D341Med (cell line): ENCODE results near the gene SDHAF1.
"Not testable (repeated sequence)": the region's sequence is repeated elsewhere in the genome, so short reads cannot be mapped to it uniquely, and the experiment has no call there.

Source experiments
- DNase-seq: peaks from one replicate; pipeline ENCODE4 v3.0.0; 2012; ENCODE audit warnings: low spot score

SDHAF1 gene

GRCh38 chr19:36014012-36014924 is 19.3 kb downstream of the SDHAF1 start, which contains the start of gene ALKBH6:
TSS of gene ALKBH6 (minus strand) at chr19:36014213. CDS start at chr19:36013397, 816 bp downstream.
- DNase-seq: peak; percentile 99

GRCh38 chr19:36019061-36019670 is 24.2 kb downstream of the SDHAF1 start:
- DNase-seq: no peak

- no peak for DNase-seq
These were observed 28.4 kb downstream of the SDHAF1 start for GRCh38 chr19:36023432-36023831.

GRCh38 chr19:36025541-36025940 is 30.6 kb downstream of the SDHAF1 start:
- no peak for DNase-seq

- DNase-seq: no peak
These were observed 31.3 kb downstream of the SDHAF1 start for GRCh38 chr19:36026091-36026876.

GRCh38 chr19:36027696-36028095 is 32.7 kb downstream of the SDHAF1 start:
- no peak for DNase-seq

- no peak for DNase-seq
These were observed 33.5 kb downstream of the SDHAF1 start for GRCh38 chr19:36028313-36029041.

- DNase-seq: no peak
These were observed 35.5 kb downstream of the SDHAF1 start for GRCh38 chr19:36030264-36031148.

- DNase-seq: no peak
These were observed 36.3 kb downstream of the SDHAF1 start for GRCh38 chr19:36031308-36031707.

- DNase-seq: no peak
These were observed 37.5 kb downstream of the SDHAF1 start, which contains the start of gene CLIP3 for GRCh38 chr19:36032251-36033104. TSS of gene CLIP3 (minus strand) at chr19:36032873. CDS start at chr19:36032357, 516 bp downstream.

GRCh38 chr19:36040495-36040894 is 45.5 kb downstream of the SDHAF1 start:
- no peak for DNase-seq

- not testable (repeated sequence) for DNase-seq
These were observed 46.1 kb downstream of the SDHAF1 start for GRCh38 chr19:36041092-36041491.

- DNase-seq: no peak
These were observed 46.8 kb downstream of the SDHAF1 start for GRCh38 chr19:36041831-36042230.

- DNase-seq: no peak
These were observed 49.0 kb downstream of the SDHAF1 start for GRCh38 chr19:36043952-36044351.
